Gastroesophageal sphincter (tissue), 4 donors: ENCODE results near the gene CCDC170. TPM values are rescaled to one million over a fixed set of nuclear protein-coding genes. Genes with fewer than 3 reads are reported as not detected.

Experiments used
- ATAC-seq: fragments of 150-250 bp; one replicate; pipeline ENCODE4 v1.9.1; 2016; ENCODE audit warnings: mild to moderate bottlenecking, moderate library complexity
- H3K27ac ChIP-seq, 4 donors: fragments of 200-600 bp; sonication (generic) in 3 of 4; 1 replicate in 3 of 4; 2 replicates in 1 of 4; pipeline ENCODE4 v1.5.1; 2016 to 2019
- H3K27me3 ChIP-seq: fragments of 200-600 bp; sonication (generic); one replicate; pipeline ENCODE4 v1.5.1; 2019
- H3K36me3 ChIP-seq, 2 donors: fragments of 200-600 bp; sonication (generic); one replicate each; pipeline ENCODE4 v1.5.1; 2019; ENCODE audit warnings: control low read depth in 1 of 2
- H3K4me1 ChIP-seq, 3 donors: fragments of 200-600 bp; sonication (generic); 1 replicate in 2 of 3; 2 replicates in 1 of 3; pipeline ENCODE4 v1.5.1; 2016 to 2019; ENCODE audit warnings: control low read depth in 2 of 3
- H3K4me3 ChIP-seq, 2 donors: fragments of 200-600 bp; sonication (generic); one replicate each; pipeline ENCODE4 v1.5.1; 2019; ENCODE audit warnings: mild to moderate bottlenecking in 1 of 2, moderate library complexity in 1 of 2
- H3K9me3 ChIP-seq, 3 donors: fragments of 200-600 bp; sonication (generic); one replicate each; pipeline ENCODE4 v1.5.1; 2017 to 2019; ENCODE audit warnings: control low read depth in 2 of 3
- EP300 ChIP-seq: sonication (generic); formaldehyde crosslinking; IDR thresholded peaks from one replicate; pipeline ENCODE4 v1.6.1; 2017; ENCODE audit warnings: antibody characterized with exemption, mild to moderate bottlenecking
- POLR2A ChIP-seq, 2 donors: fragments of 450-650 bp; IDR thresholded peaks; one replicate each; pipeline ENCODE4 v1.6.1; 2017; ENCODE audit warnings: antibody characterized with exemption in 2 of 2, mild to moderate bottlenecking in 2 of 2, moderate library complexity in 1 of 2
- POLR2AphosphoS5 ChIP-seq: sonication (generic); formaldehyde crosslinking; IDR thresholded peaks from one replicate; pipeline ENCODE4 v1.6.1; 2017; ENCODE audit warnings: antibody characterized with exemption
- WGBS, 2 donors: methylation state at CpG; one replicate each; pipeline ENCODE4 v1.1.5; 2018; ENCODE audit warnings: low coverage in 1 of 2; 5-methylcytosine and 5-hydroxymethylcytosine counted together
- total RNA-seq, 4 donors: library from RNA; depleted of rRNA; stranded (reverse); fragments of >200 nt; gene quantifications; one replicate each; pipeline ENCODE4 v1.1.0, GENCODE V29; 2016
- TF ChIP-seq, protein P1 (sequence below), 4 experiments: fragments of 200-600 bp in 2 of 4; fragments of 450-650 bp in 2 of 4; sonication (generic) in 1 of 4; IDR thresholded peaks; one replicate each; pipeline ENCODE4 v1.5.1; 2017 to 2019; ENCODE audit warnings: antibody characterized with exemption in 4 of 4, mild to moderate bottlenecking in 2 of 4, moderate library complexity in 2 of 4

The CCDC170 gene
- total RNA-seq, 4 donors from 2014 or later, result 0.23 to 1.2 (median 0.77) TPM

- no peaks in the 10 kb centered on the region for H3K36me3 ChIP-seq
- H3K27me3 ChIP-seq, result no peaks in the 10 kb centered on the region
- WGBS, 2 donors, result 76 to 80% methylated on average over 2 to 3 of the region's 3 CpGs
- no peak overlapping the region for H3K4me3 ChIP-seq
- no peaks in the 10 kb centered on the region for H3K4me1 ChIP-seq
- no peak overlapping the region for H3K27ac ChIP-seq
- TF ChIP-seq EP300 (no peak), POLR2AphosphoS5 (no peak), POLR2A (IDR thresholded peaks at IDR 0.05) (no peak)
- TF ChIP-seq, protein P1, sequence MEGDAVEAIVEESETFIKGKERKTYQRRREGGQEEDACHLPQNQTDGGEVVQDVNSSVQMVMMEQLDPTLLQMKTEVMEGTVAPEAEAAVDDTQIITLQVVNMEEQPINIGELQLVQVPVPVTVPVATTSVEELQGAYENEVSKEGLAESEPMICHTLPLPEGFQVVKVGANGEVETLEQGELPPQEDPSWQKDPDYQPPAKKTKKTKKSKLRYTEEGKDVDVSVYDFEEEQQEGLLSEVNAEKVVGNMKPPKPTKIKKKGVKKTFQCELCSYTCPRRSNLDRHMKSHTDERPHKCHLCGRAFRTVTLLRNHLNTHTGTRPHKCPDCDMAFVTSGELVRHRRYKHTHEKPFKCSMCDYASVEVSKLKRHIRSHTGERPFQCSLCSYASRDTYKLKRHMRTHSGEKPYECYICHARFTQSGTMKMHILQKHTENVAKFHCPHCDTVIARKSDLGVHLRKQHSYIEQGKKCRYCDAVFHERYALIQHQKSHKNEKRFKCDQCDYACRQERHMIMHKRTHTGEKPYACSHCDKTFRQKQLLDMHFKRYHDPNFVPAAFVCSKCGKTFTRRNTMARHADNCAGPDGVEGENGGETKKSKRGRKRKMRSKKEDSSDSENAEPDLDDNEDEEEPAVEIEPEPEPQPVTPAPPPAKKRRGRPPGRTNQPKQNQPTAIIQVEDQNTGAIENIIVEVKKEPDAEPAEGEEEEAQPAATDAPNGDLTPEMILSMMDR (IDR thresholded peaks at IDR 0.05), result no peak
- peaks cover 0 to 10% (median 0%) of the 10 kb centered on the region in 3 donors for H3K9me3 ChIP-seq
- no peak for ATAC-seq
Measured at GRCh38 chr6:151635741-151636140, 141.9 kb downstream of the CCDC170 start.

- no peak for ATAC-seq
- WGBS, 2 donors, result 92 to 97% methylated on average over 2 to 3 of the region's 3 CpGs
- Histone ChIP-seq H3K27me3 (no peaks in the 10 kb centered on the region), H3K4me3 (no peak overlapping the region), H3K4me1 (no peaks in the 10 kb centered on the region), H3K9me3 (peaks cover 0 to 10% (median 0%) of the 10 kb centered on the region in 3 donors), H3K36me3 (no peaks in the 10 kb centered on the region), H3K27ac (no peak overlapping the region)
- TF ChIP-seq, protein P1 (IDR thresholded peaks at IDR 0.05), result no peak
- no peak for TF ChIP-seq POLR2A (IDR thresholded peaks at IDR 0.05)
Measured at GRCh38 chr6:151637814-151638213, 144.0 kb downstream of the CCDC170 start.

DNA sequence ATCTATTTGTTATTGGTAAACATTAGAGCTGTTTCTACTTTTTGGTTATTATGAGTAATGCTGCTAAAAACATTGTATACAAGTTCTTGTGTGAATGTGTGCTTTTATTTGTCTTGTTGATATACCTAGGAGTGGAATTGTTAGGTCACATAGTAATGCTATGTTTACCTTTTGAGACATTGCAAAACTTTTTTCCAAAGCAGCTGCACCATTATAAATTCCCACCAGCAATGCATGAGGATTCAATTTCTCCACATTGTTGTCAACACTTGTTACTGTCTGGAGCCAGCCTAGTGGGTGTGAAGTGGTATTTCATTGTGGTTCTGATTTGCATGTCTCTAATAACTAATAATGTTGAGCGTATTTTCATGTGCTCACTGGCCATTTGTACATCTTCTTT, 145.9 kb downstream of the CCDC170 start:
- no peak overlapping the region for H3K27ac ChIP-seq
- TF ChIP-seq EP300 (no peak), POLR2A (IDR thresholded peaks at IDR 0.05) (no peak), POLR2AphosphoS5 (no peak)
- TF ChIP-seq, protein P1 (IDR thresholded peaks at IDR 0.05), result no peak
- H3K9me3 ChIP-seq, result peaks cover 0 to 10% (median 0%) of the 10 kb centered on the region in 3 donors
- ATAC-seq, result no peak
- H3K4me3 ChIP-seq, result no peak overlapping the region
- H3K4me1 ChIP-seq, result no peaks in the 10 kb centered on the region
- WGBS, 2 donors, result 71 to 83% methylated on average over 1 of the region's 1 CpG
- H3K36me3 ChIP-seq, result no peaks in the 10 kb centered on the region
- H3K27me3 ChIP-seq, result no peaks in the 10 kb centered on the region

GRCh38 chr6:151641028-151641427, 147.2 kb downstream of the CCDC170 start:
- Histone ChIP-seq H3K9me3 (peaks cover 0 to 10% (median 0%) of the 10 kb centered on the region in 3 donors), H3K4me3 (no peak overlapping the region), H3K4me1 (no peaks in the 10 kb centered on the region), H3K27ac (no peak overlapping the region), H3K36me3 (no peaks in the 10 kb centered on the region), H3K27me3 (no peaks in the 10 kb centered on the region)
- no peak for ATAC-seq
- 40 to 73% methylated on average over 1 to 3 of the region's 3 CpGs for WGBS, 2 donors
- TF ChIP-seq EP300 (no peak), POLR2A (IDR thresholded peaks at IDR 0.05) (no peak), POLR2AphosphoS5 (no peak)
- TF ChIP-seq, protein P1 (IDR thresholded peaks at IDR 0.05), result no peak

DNA sequence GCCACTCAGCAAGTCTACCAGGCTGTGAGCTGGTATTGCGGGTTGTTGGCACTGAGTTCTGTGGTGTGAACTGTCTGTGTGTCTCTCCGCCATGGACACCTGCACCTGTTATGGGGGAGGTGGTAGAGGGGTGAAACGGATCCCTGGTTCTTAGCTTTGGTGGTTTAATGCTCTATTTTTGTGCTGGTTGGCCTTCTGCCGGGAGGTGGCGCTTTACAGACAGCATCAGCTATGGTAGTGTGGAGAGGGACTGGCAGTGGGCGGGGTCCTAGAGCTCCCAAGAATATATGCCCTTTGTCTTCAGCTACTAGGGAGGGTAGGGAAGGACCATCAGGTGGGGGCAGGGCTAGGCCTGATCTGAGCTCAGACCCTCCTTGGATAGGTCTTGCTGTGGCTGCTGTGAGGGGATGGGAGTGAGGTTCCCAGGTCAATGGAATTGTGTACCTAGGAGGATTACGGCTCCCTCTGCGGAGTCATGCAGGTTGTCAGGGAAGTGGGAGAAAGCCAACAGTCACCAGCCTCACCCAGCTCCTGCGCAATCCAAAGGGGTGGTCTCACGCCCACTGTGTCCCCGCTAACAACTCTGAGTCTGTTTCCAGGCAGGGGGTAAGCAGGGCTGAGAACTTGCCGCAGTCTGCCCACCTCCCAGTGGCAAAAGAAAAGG, 154.3 kb downstream of the CCDC170 start:
- Histone ChIP-seq H3K4me1 (no peaks in the 10 kb centered on the region), H3K4me3 (no peak overlapping the region), H3K27me3 (peaks cover 6% of the 10 kb centered on the region), H3K27ac (no peak overlapping the region), H3K36me3 (no peaks in the 10 kb centered on the region), H3K9me3 (no peaks in the 10 kb centered on the region)
- no peak for ATAC-seq
- TF ChIP-seq EP300 (no peak), POLR2AphosphoS5 (no peak), POLR2A (IDR thresholded peaks at IDR 0.05) (no peak)
- TF ChIP-seq, protein P1 (IDR thresholded peaks at IDR 0.05), result no peak
- 50 to 83% methylated on average over 4 of the region's 12 CpGs for WGBS, 2 donors
